NCI-H2196 (cell line): ENCODE data around the gene KANSL1.

Experiments used
- DNase-seq: peaks from one replicate; lab custom pipeline; 2025; ENCODE audit not compliant: unreplicated experiment; lab: John Stamatoyannopoulos, UW

Gene KANSL1

GRCh38 chr17:46169913-46170638 lies 23.2 kb downstream of the KANSL1 start:
- DNase-seq: no peak

GRCh38 chr17:46167826-46168569 lies 25.2 kb downstream of the KANSL1 start:
- no peak for DNase-seq

GRCh38 chr17:46167267-46167666 lies 26.0 kb downstream of the KANSL1 start:
- no peak for DNase-seq

GRCh38 chr17:46166692-46167249 lies 26.5 kb downstream of the KANSL1 start:
- no peak for DNase-seq

GRCh38 chr17:46163929-46164594 lies 29.2 kb downstream of the KANSL1 start:
- no peak for DNase-seq

- DNase-seq: no peak
Observed at GRCh38 chr17:46163316-46163715, 29.9 kb downstream of the KANSL1 start.

- no peak for DNase-seq
Observed at GRCh38 chr17:46162866-46163265, 30.4 kb downstream of the KANSL1 start.

- DNase-seq: no peak
Observed at GRCh38 chr17:46160169-46160568, 33.1 kb downstream of the KANSL1 start.

GRCh38 chr17:46159686-46160085 lies 33.5 kb downstream of the KANSL1 start:
- DNase-seq: no peak

GRCh38 chr17:46158323-46159296 lies 34.6 kb downstream of the KANSL1 start:
- DNase-seq: no peak

GRCh38 chr17:46157443-46158062 lies 35.7 kb downstream of the KANSL1 start:
- no peak for DNase-seq

GRCh38 chr17:46154151-46154816 lies 38.9 kb downstream of the KANSL1 start:
- no peak for DNase-seq

- peak; percentile 65 for DNase-seq
Observed at GRCh38 chr17:46152423-46152822, 40.8 kb downstream of the KANSL1 start.

GRCh38 chr17:46151762-46152161 lies 41.5 kb downstream of the KANSL1 start:
- DNase-seq: no peak

GRCh38 chr17:46150216-46150963 lies 42.8 kb downstream of the KANSL1 start:
- no peak for DNase-seq

- DNase-seq: no peak
Observed at GRCh38 chr17:46148247-46148646, 45.0 kb downstream of the KANSL1 start.

GRCh38 chr17:46147296-46147695 lies 45.9 kb downstream of the KANSL1 start:
- DNase-seq: no peak

- no peak for DNase-seq
Observed at GRCh38 chr17:46144246-46144645, 49.0 kb downstream of the KANSL1 start.

- no peak for DNase-seq
Observed at GRCh38 chr17:46143827-46144236, 49.4 kb downstream of the KANSL1 start.
